IPS DF 6.9 (cell line): ENCODE results near the gene TTLL5.
"Not testable (repeated sequence)": the region's sequence is repeated elsewhere in the genome, so short reads cannot be mapped to it uniquely, and the experiment has no call there.

Experiments used
- DNase-seq: peaks from one replicate; pipeline ENCODE4 v3.0.0-alpha.2; 2013; ENCODE audit warnings: low read depth, low spot score
- H3K27ac ChIP-seq: one replicate; pipeline ENCODE4 v1.5.1; 2013; ENCODE audit warnings: low read length, control low read depth
- H3K27me3 ChIP-seq: 2 replicates; pipeline ENCODE4 v1.6.1; 2013; ENCODE audit warnings: mild to moderate bottlenecking, low read length; ENCODE audit not compliant: control insufficient read depth, insufficient read depth
- H3K36me3 ChIP-seq: 2 replicates; pipeline ENCODE4 v1.6.1; 2013; ENCODE audit warnings: low read length; ENCODE audit not compliant: control insufficient read depth, insufficient read depth
- H3K4me1 ChIP-seq: 2 replicates; pipeline ENCODE4 v1.6.1; 2013; ENCODE audit warnings: low read length; ENCODE audit not compliant: control insufficient read depth, insufficient read depth
- H3K4me3 ChIP-seq: 2 replicates; pipeline ENCODE4 v1.5.1; 2013; ENCODE audit warnings: mild to moderate bottlenecking, low read length
- H3K9me3 ChIP-seq: 2 replicates; pipeline ENCODE4 v1.6.1; 2013; ENCODE audit warnings: low read length, inconsistent platforms; ENCODE audit not compliant: control insufficient read depth, insufficient read depth
- WGBS: extraction: QIAGEN DNeasy Blood & Tissue Kit; methylation state at CpG from one replicate; pipeline ENCODE4 v1.1.7; 2013; ENCODE audit warnings: mixed read lengths, missing lambda C conversion rate; ENCODE audit not compliant: insufficient read length, insufficient coverage; 5-methylcytosine and 5-hydroxymethylcytosine counted together

Gene TTLL5

GRCh38 chr14:75840911-75841310 is 179.9 kb downstream of the TTLL5 start:
- DNase-seq, result no peak
- no peaks in the 10 kb centered on the region for H3K27me3 ChIP-seq
- H3K4me1 ChIP-seq, result peaks cover 1% of the 10 kb centered on the region
- H3K9me3 ChIP-seq, result no peaks in the 10 kb centered on the region
- no peaks in the 10 kb centered on the region for H3K36me3 ChIP-seq
- no peak overlapping the region for H3K4me3 ChIP-seq
- no peak overlapping the region for H3K27ac ChIP-seq
- WGBS, result no CpG with 5 or more reads among the region's 5 CpGs

- WGBS, result 100% methylated on average over 1 of the region's 3 CpGs
These were observed 181.5 kb downstream of the TTLL5 start for GRCh38 chr14:75842551-75842950.

GRCh38 chr14:75844486-75844885 is 183.4 kb downstream of the TTLL5 start:
- Histone ChIP-seq H3K36me3 (no peaks in the 10 kb centered on the region), H3K27ac (no peak overlapping the region)

More at GRCh38 chr14:75842551-75842950, 181.5 kb downstream of the TTLL5 start:
- Histone ChIP-seq H3K27me3 (no peaks in the 10 kb centered on the region), H3K27ac (no peak overlapping the region), H3K4me1 (peaks cover 1% of the 10 kb centered on the region), H3K4me3 (no peak overlapping the region), H3K36me3 (no peaks in the 10 kb centered on the region), H3K9me3 (no peaks in the 10 kb centered on the region)
- no peak for DNase-seq

GRCh38 chr14:75845136-75845804 is 184.2 kb downstream of the TTLL5 start:
- H3K27me3 ChIP-seq, result no peaks in the 10 kb centered on the region
- peaks cover 1% of the 10 kb centered on the region for H3K4me1 ChIP-seq
- H3K36me3 ChIP-seq, result no peaks in the 10 kb centered on the region
- no peaks in the 10 kb centered on the region for H3K9me3 ChIP-seq
- no peak overlapping the region for H3K27ac ChIP-seq
- no peak overlapping the region for H3K4me3 ChIP-seq
- WGBS, result no CpG with 5 or more reads among the region's 4 CpGs
- DNase-seq, result no peak

More at GRCh38 chr14:75844486-75844885, 183.4 kb downstream of the TTLL5 start:
- Histone ChIP-seq H3K4me3 (no peak overlapping the region), H3K27me3 (no peaks in the 10 kb centered on the region), H3K4me1 (peaks cover 1% of the 10 kb centered on the region), H3K9me3 (no peaks in the 10 kb centered on the region)
- no peak for DNase-seq

GRCh38 chr14:75846694-75847093 is 185.6 kb downstream of the TTLL5 start:
- not testable (repeated sequence) for H3K27me3 ChIP-seq, H3K9me3 ChIP-seq, H3K27ac ChIP-seq, H3K36me3 ChIP-seq, DNase-seq, H3K4me1 ChIP-seq, H3K4me3 ChIP-seq
- no CpG with 5 or more reads among the region's 5 CpGs for WGBS

- H3K36me3 ChIP-seq, result no peaks in the 10 kb centered on the region
- no peak overlapping the region for H3K27ac ChIP-seq
- no peak for DNase-seq
- no CpG with 5 or more reads among the region's 2 CpGs for WGBS
- H3K27me3 ChIP-seq, result no peaks in the 10 kb centered on the region
- peaks cover 1% of the 10 kb centered on the region; the same call in 1 of the 2 replicates for H3K4me1 ChIP-seq
- H3K4me3 ChIP-seq, result no peak overlapping the region
- H3K9me3 ChIP-seq, result no peaks in the 10 kb centered on the region
These were observed 186.5 kb downstream of the TTLL5 start for GRCh38 chr14:75847584-75847983.

GRCh38 chr14:75848167-75848913 is 187.3 kb downstream of the TTLL5 start:
- no CpG with 5 or more reads among the region's 2 CpGs for WGBS
- Histone ChIP-seq H3K4me1 (peaks cover 1% of the 10 kb centered on the region; the same call in 1 of the 2 replicates), H3K27ac (no peak overlapping the region), H3K27me3 (no peaks in the 10 kb centered on the region), H3K4me3 (no peak overlapping the region), H3K9me3 (no peaks in the 10 kb centered on the region), H3K36me3 (no peaks in the 10 kb centered on the region)
- DNase-seq, result no peak

GRCh38 chr14:75849300-75849895 is 188.4 kb downstream of the TTLL5 start:
- DNase-seq, result no peak

GRCh38 chr14:75851574-75851866 is 190.5 kb downstream of the TTLL5 start:
- no peak for DNase-seq
- WGBS, result no CpG with 5 or more reads among the region's 6 CpGs
- H3K4me3 ChIP-seq, result no peak overlapping the region
- no peaks in the 10 kb centered on the region for H3K9me3 ChIP-seq
- H3K36me3 ChIP-seq, result no peaks in the 10 kb centered on the region
- no peaks in the 10 kb centered on the region for H3K4me1 ChIP-seq
- H3K27me3 ChIP-seq, result no peaks in the 10 kb centered on the region
- H3K27ac ChIP-seq, result no peak overlapping the region

More at GRCh38 chr14:75849300-75849895, 188.4 kb downstream of the TTLL5 start:
- Histone ChIP-seq H3K27ac (no peak overlapping the region), H3K9me3 (no peaks in the 10 kb centered on the region), H3K4me1 (peaks cover 1% of the 10 kb centered on the region; the same call in 1 of the 2 replicates), H3K4me3 (no peak overlapping the region), H3K27me3 (no peaks in the 10 kb centered on the region), H3K36me3 (no peaks in the 10 kb centered on the region)
- WGBS, result no CpG with 5 or more reads among the region's 3 CpGs

GRCh38 chr14:75854111-75854799 is 193.2 kb downstream of the TTLL5 start:
- Histone ChIP-seq H3K9me3 (no peaks in the 10 kb centered on the region), H3K4me3 (no peak overlapping the region), H3K27ac (no peak overlapping the region), H3K4me1 (no peaks in the 10 kb centered on the region), H3K27me3 (no peaks in the 10 kb centered on the region), H3K36me3 (no peaks in the 10 kb centered on the region)
- no CpG with 5 or more reads among the region's 6 CpGs for WGBS
- no peak for DNase-seq
